GM23338 (cell line): ENCODE measurements around the gene PIGZ. TPM values are rescaled to one million over a fixed set of nuclear protein-coding genes. Genes with fewer than 3 reads are reported as not detected.

Experiments
- ATAC-seq: fragments of 200-7000 bp; cut with Tn5 transposase; 3 replicates; pipeline ENCODE4 v1.9.1; 2020
- DNase-seq: peaks from one replicate; pipeline ENCODE4 v3.0.0-alpha.2; 2015; ENCODE audit warnings: low spot score
- H2AFZ ChIP-seq: fragments of 200-600 bp; sonication (generic); 2 replicates; pipeline ENCODE4 v1.8.0; 2016; ENCODE audit warnings: antibody characterized with exemption, mild to moderate bottlenecking, moderate library complexity
- H3F3A ChIP-seq: fragments of 200-600 bp; sonication (generic); replicated peaks from 2 replicates; pipeline ENCODE4 v1.8.0; 2017; ENCODE audit warnings: antibody characterized with exemption, mixed run types, low read depth
- H3K27ac ChIP-seq: fragments of 200-600 bp; sonication (generic); 2 replicates; pipeline ENCODE4 v1.6.1; 2016; ENCODE audit warnings: low read depth
- H3K27me3 ChIP-seq: fragments of 200-600 bp; sonication (generic); 2 replicates; pipeline ENCODE4 v1.8.0; 2016; ENCODE audit warnings: mild to moderate bottlenecking, mixed run types, moderate library complexity; ENCODE audit not compliant: insufficient read depth
- H3K36me3 ChIP-seq: fragments of 200-600 bp; sonication (generic); 2 replicates; pipeline ENCODE4 v1.8.0; 2016; ENCODE audit warnings: mild to moderate bottlenecking; ENCODE audit not compliant: insufficient read depth
- H3K4me1 ChIP-seq: fragments of 200-600 bp; sonication (generic); 2 replicates; pipeline ENCODE4 v1.8.0; 2016; ENCODE audit warnings: mild to moderate bottlenecking, moderate library complexity; ENCODE audit not compliant: insufficient read depth
- H3K4me2 ChIP-seq: fragments of 200-600 bp; sonication (generic); 2 replicates; pipeline ENCODE4 v1.7.1; 2017; ENCODE audit warnings: mixed run types
- H3K4me3 ChIP-seq: fragments of 200-600 bp; sonication (generic); 2 replicates; pipeline ENCODE4 v1.6.1; 2016; ENCODE audit warnings: mixed run types
- H3K79me2 ChIP-seq: fragments of 200-600 bp; sonication (generic); replicated peaks from 2 replicates; pipeline ENCODE4 v1.8.0; 2017; ENCODE audit warnings: mild to moderate bottlenecking; ENCODE audit not compliant: insufficient read depth
- H3K9me2 ChIP-seq: fragments of 200-600 bp; sonication (generic); 2 replicates; pipeline ENCODE4 v1.8.0; 2017; ENCODE audit not compliant: insufficient read depth
- H4K20me1 ChIP-seq: fragments of 200-600 bp; sonication (generic); replicated peaks from 2 replicates; pipeline ENCODE4 v1.8.0; 2017; ENCODE audit warnings: mild to moderate bottlenecking; ENCODE audit not compliant: insufficient read depth
- H3K27ac Mint-ChIP-seq: 2 replicates; pipeline ENCODE4 v1.8.0; 2020; ENCODE audit warnings: inconsistent platforms, mild to moderate bottlenecking, moderate library complexity, mixed read lengths
- H3K27me3 Mint-ChIP-seq: 3 replicates; pipeline ENCODE4 v1.8.0; 2022; ENCODE audit warnings: low read depth, mild to moderate bottlenecking, moderate library complexity, mixed read lengths, inconsistent platforms; ENCODE audit not compliant: insufficient read depth, poor library complexity
- H3K36me3 Mint-ChIP-seq: 3 replicates; pipeline ENCODE4 v1.8.0; 2021; ENCODE audit warnings: low read depth, mild to moderate bottlenecking, inconsistent platforms, moderate library complexity, mixed read lengths
- H3K4me1 Mint-ChIP-seq: 3 replicates; pipeline ENCODE4 v1.8.0; 2020; ENCODE audit warnings: mild to moderate bottlenecking, inconsistent platforms, mixed read lengths
- H3K4me3 Mint-ChIP-seq: 3 replicates; pipeline ENCODE4 v1.8.0; 2021; ENCODE audit warnings: moderate library complexity, mild to moderate bottlenecking, inconsistent platforms, mixed read lengths
- H3K9me3 Mint-ChIP-seq: 3 replicates; pipeline ENCODE4 v1.8.0; 2020; ENCODE audit warnings: moderate library complexity, mild to moderate bottlenecking, inconsistent platforms, mixed read lengths
- CTCF ChIP-seq, 2 experiments: fragments of 200-600 bp in 1 of 2; sonication (generic) in 1 of 2; conservative IDR thresholded peaks; 2 replicates each; pipeline versions ENCODE4 v1.5.1 to v1.6.1; 2016 to 2017; ENCODE audit warnings: antibody characterized with exemption in 2 of 2, low read depth in 2 of 2, mild to moderate bottlenecking in 2 of 2, moderate library complexity in 1 of 2
- EZH2 ChIP-seq: fragments of 200-600 bp; sonication (generic); IDR thresholded peaks from one replicate; pipeline ENCODE4 v1.8.0; 2017; ENCODE audit warnings: antibody characterized with exemption, mild to moderate bottlenecking, low read depth; ENCODE audit not compliant: unreplicated experiment
- EZH2phosphoT487 ChIP-seq: fragments of 200-600 bp; sonication (generic); IDR thresholded peaks from one replicate; pipeline ENCODE4 v1.8.1; 2018; ENCODE audit warnings: antibody characterized with exemption; ENCODE audit not compliant: unreplicated experiment
- JUNB ChIP-seq: IDR thresholded peaks from one replicate; pipeline ENCODE4 v1.6.1; 2016; ENCODE audit warnings: antibody characterized with exemption; ENCODE audit not compliant: unreplicated experiment
- NANOG ChIP-seq: IDR thresholded peaks from 2 replicates; pipeline ENCODE4 v1.6.1; 2016; ENCODE audit warnings: antibody characterized with exemption, borderline replicate concordance
- POLR2AphosphoS5 ChIP-seq: IDR thresholded peaks from 2 replicates; pipeline ENCODE4 v1.6.1; 2016; ENCODE audit warnings: antibody characterized with exemption, low read depth
- STAT1 ChIP-seq: IDR thresholded peaks from one replicate; pipeline ENCODE4 v1.6.1; 2016; ENCODE audit warnings: antibody characterized with exemption; ENCODE audit not compliant: unreplicated experiment
- ZNF114 ChIP-seq: fragments of 250-450 bp; sonication (Bioruptor Pico); IDR thresholded peaks from 2 replicates; pipeline ENCODE4 v1.5.0; 2020; ENCODE audit warnings: mild to moderate bottlenecking, moderate library complexity
- polyA plus RNA-seq: library from polyadenylated mRNA; unstranded; fragments of >200 nt; fragmentation: Nextera tagmentation; extraction: Ambion mirVana; gene quantifications from 2 replicates; pipeline ENCODE4 v1.2.1, GENCODE V29; 2016
- total RNA-seq: library from RNA; depleted of rRNA; stranded (reverse); fragments of >200 nt; shearing (Covaris generic); gene quantifications from 2 replicates; pipeline ENCODE4 v1.2.3, GENCODE V29; 2014
- TF ChIP-seq, protein P1 (sequence below): IDR thresholded peaks from one replicate; pipeline ENCODE4 v1.6.1; 2018; ENCODE audit warnings: antibody characterized with exemption; ENCODE audit not compliant: unreplicated experiment
- TF ChIP-seq, protein P2 (sequence below): fragments of 250-450 bp; sonication (Bioruptor Pico); IDR thresholded peaks from 2 replicates; pipeline ENCODE4 v1.5.0; 2020; ENCODE audit warnings: mild to moderate bottlenecking, moderate library complexity

PIGZ gene
- total and polyA plus RNA-seq, 2 experiments from 2014 or later, result 0.16 TPM; not detected in 1

DNA sequence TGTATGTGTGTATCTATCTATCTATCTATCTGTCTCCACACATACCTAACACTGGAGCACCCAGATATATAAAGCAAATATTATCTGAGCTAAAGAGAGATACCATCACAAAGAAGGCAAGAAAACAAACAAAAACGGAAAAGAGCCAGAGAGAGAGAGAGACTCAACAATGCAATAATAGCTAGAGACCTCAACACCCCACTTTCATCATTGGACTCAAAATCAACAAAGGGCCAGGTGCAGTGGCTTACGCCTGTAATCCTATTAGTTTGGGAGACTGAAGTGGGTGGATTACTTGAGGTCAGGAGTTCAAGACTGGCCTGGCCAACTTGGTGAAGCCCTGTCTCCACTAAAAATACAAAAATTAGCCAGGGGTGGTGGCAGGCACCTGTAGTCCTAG, 49.7 kb downstream of the PIGZ start:
- no peak overlapping the region for H3K4me3 ChIP-seq
- DNase-seq, result no peak
- H3K4me2 ChIP-seq, result no peak overlapping the region
- no peak for ATAC-seq
- no peaks in the 10 kb centered on the region; the same call in 1 of the 2 replicates for H4K20me1 ChIP-seq
- no peaks in the 10 kb centered on the region for H3K79me2 ChIP-seq
- no peaks in the 10 kb centered on the region for H3K9me2 ChIP-seq
- peaks cover 19% of the 10 kb centered on the region for H3K36me3 Mint-ChIP-seq
- H3K27ac Mint-ChIP-seq, result no peak overlapping the region
- no peak overlapping the region for H3K4me3 Mint-ChIP-seq
- H3F3A ChIP-seq, result no peaks in the 10 kb centered on the region
- no peaks in the 10 kb centered on the region for H3K4me1 ChIP-seq
- TF ChIP-seq NANOG, result no peak
- no peak for TF ChIP-seq EZH2
- TF ChIP-seq JUNB, result no peak
- no peak for TF ChIP-seq POLR2AphosphoS5
- no peak for TF ChIP-seq ZNF114
- H3K27me3 Mint-ChIP-seq, result peaks cover 2% of the 10 kb centered on the region
- H3K27ac ChIP-seq, result no peak overlapping the region
- no peak overlapping the region for H2AFZ ChIP-seq
- no peaks in the 10 kb centered on the region; the same call in 1 of the 2 replicates for H3K36me3 ChIP-seq
- H3K4me1 Mint-ChIP-seq, result no peaks in the 10 kb centered on the region
- H3K9me3 Mint-ChIP-seq, result no peaks in the 10 kb centered on the region
- H3K27me3 ChIP-seq, result no peaks in the 10 kb centered on the region

GRCh38 chr3:196916995-196917394, 51.6 kb downstream of the PIGZ start:
- H2AFZ ChIP-seq, result no peak overlapping the region
- no peaks in the 10 kb centered on the region for H3K4me1 ChIP-seq
- H3K36me3 Mint-ChIP-seq, result peaks cover 19% of the 10 kb centered on the region
- no peak for DNase-seq
- no peaks in the 10 kb centered on the region for H3F3A ChIP-seq
- H3K4me2 ChIP-seq, result no peak overlapping the region
- no peaks in the 10 kb centered on the region for H3K27me3 ChIP-seq
- H3K27me3 Mint-ChIP-seq, result peaks cover 2% of the 10 kb centered on the region
- no peaks in the 10 kb centered on the region for H3K9me2 ChIP-seq
- no peaks in the 10 kb centered on the region; the same call in 1 of the 2 replicates for H4K20me1 ChIP-seq
- no peaks in the 10 kb centered on the region for H3K79me2 ChIP-seq
- no peaks in the 10 kb centered on the region for H3K9me3 Mint-ChIP-seq
- no peak overlapping the region for H3K27ac Mint-ChIP-seq
- no peak overlapping the region for H3K4me3 Mint-ChIP-seq
- TF ChIP-seq POLR2AphosphoS5 (no peak), CTCF (conservative IDR thresholded peaks at IDR 0.05; ENCODE audit: low read depth in 2 of 2) (no peak), EZH2 (no peak), EZH2phosphoT487 (no peak), STAT1 (no peak), ZNF114 (no peak), NANOG (no peak)
- TF ChIP-seq, protein P1, sequence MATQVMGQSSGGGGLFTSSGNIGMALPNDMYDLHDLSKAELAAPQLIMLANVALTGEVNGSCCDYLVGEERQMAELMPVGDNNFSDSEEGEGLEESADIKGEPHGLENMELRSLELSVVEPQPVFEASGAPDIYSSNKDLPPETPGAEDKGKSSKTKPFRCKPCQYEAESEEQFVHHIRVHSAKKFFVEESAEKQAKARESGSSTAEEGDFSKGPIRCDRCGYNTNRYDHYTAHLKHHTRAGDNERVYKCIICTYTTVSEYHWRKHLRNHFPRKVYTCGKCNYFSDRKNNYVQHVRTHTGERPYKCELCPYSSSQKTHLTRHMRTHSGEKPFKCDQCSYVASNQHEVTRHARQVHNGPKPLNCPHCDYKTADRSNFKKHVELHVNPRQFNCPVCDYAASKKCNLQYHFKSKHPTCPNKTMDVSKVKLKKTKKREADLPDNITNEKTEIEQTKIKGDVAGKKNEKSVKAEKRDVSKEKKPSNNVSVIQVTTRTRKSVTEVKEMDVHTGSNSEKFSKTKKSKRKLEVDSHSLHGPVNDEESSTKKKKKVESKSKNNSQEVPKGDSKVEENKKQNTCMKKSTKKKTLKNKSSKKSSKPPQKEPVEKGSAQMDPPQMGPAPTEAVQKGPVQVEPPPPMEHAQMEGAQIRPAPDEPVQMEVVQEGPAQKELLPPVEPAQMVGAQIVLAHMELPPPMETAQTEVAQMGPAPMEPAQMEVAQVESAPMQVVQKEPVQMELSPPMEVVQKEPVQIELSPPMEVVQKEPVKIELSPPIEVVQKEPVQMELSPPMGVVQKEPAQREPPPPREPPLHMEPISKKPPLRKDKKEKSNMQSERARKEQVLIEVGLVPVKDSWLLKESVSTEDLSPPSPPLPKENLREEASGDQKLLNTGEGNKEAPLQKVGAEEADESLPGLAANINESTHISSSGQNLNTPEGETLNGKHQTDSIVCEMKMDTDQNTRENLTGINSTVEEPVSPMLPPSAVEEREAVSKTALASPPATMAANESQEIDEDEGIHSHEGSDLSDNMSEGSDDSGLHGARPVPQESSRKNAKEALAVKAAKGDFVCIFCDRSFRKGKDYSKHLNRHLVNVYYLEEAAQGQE, result no peak
- TF ChIP-seq, protein P2, sequence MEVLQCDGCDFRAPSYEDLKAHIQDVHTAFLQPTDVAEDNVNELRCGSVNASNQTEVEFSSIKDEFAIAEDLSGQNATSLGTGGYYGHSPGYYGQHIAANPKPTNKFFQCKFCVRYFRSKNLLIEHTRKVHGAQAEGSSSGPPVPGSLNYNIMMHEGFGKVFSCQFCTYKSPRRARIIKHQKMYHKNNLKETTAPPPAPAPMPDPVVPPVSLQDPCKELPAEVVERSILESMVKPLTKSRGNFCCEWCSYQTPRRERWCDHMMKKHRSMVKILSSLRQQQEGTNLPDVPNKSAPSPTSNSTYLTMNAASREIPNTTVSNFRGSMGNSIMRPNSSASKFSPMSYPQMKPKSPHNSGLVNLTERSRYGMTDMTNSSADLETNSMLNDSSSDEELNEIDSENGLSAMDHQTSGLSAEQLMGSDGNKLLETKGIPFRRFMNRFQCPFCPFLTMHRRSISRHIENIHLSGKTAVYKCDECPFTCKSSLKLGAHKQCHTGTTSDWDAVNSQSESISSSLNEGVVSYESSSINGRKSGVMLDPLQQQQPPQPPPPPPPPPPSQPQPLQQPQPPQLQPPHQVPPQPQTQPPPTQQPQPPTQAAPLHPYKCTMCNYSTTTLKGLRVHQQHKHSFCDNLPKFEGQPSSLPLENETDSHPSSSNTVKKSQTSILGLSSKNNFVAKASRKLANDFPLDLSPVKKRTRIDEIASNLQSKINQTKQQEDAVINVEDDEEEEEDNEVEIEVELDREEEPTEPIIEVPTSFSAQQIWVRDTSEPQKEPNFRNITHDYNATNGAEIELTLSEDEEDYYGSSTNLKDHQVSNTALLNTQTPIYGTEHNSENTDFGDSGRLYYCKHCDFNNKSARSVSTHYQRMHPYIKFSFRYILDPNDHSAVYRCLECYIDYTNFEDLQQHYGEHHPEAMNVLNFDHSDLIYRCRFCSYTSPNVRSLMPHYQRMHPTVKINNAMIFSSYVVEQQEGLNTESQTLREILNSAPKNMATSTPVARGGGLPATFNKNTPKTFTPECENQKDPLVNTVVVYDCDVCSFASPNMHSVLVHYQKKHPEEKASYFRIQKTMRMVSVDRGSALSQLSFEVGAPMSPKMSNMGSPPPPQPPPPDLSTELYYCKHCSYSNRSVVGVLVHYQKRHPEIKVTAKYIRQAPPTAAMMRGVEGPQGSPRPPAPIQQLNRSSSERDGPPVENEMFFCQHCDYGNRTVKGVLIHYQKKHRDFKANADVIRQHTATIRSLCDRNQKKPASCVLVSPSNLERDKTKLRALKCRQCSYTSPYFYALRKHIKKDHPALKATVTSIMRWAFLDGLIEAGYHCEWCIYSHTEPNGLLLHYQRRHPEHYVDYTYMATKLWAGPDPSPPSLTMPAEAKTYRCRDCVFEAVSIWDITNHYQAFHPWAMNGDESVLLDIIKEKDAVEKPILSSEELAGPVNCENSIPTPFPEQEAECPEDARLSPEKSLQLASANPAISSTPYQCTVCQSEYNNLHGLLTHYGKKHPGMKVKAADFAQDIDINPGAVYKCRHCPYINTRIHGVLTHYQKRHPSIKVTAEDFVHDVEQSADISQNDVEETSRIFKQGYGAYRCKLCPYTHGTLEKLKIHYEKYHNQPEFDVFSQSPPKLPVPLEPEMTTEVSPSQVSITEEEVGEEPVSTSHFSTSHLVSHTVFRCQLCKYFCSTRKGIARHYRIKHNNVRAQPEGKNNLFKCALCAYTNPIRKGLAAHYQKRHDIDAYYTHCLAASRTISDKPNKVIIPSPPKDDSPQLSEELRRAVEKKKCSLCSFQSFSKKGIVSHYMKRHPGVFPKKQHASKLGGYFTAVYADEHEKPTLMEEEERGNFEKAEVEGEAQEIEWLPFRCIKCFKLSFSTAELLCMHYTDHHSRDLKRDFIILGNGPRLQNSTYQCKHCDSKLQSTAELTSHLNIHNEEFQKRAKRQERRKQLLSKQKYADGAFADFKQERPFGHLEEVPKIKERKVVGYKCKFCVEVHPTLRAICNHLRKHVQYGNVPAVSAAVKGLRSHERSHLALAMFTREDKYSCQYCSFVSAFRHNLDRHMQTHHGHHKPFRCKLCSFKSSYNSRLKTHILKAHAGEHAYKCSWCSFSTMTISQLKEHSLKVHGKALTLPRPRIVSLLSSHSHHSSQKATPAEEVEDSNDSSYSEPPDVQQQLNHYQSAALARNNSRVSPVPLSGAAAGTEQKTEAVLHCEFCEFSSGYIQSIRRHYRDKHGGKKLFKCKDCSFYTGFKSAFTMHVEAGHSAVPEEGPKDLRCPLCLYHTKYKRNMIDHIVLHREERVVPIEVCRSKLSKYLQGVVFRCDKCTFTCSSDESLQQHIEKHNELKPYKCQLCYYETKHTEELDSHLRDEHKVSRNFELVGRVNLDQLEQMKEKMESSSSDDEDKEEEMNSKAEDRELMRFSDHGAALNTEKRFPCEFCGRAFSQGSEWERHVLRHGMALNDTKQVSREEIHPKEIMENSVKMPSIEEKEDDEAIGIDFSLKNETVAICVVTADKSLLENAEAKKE (CRISPR knock-in tag), result no peak
- no peaks in the 10 kb centered on the region for H3K4me1 Mint-ChIP-seq
- no peaks in the 10 kb centered on the region; the same call in 1 of the 2 replicates for H3K36me3 ChIP-seq
- ATAC-seq, result no peak
- no peak overlapping the region for H3K4me3 ChIP-seq
- no peak overlapping the region for H3K27ac ChIP-seq
